H9 (cell line): Measurements from ENCODE around the gene TAOK3. TPM values are rescaled to one million over a fixed set of nuclear protein-coding genes. Genes with fewer than 3 reads are reported as not detected.

Experiments used
- DNase-seq: peaks from one replicate; pipeline ENCODE4 v3.0.0-alpha.2; 2017
- H2AFZ ChIP-seq: one replicate; pipeline ENCODE4 v1.6.1; 2013; ENCODE audit warnings: mild to moderate bottlenecking, low read length, control low read depth, moderate library complexity
- H2AK5ac ChIP-seq: 2 replicates; pipeline ENCODE4 v1.6.1; 2013; ENCODE audit warnings: low read length, control low read depth, mixed read lengths; ENCODE audit not compliant: insufficient read length
- H2BK120ac ChIP-seq: one replicate; pipeline ENCODE4 v1.6.1; 2013; ENCODE audit warnings: low read depth, mild to moderate bottlenecking, low read length, control low read depth, inconsistent platforms; ENCODE audit not compliant: poor library complexity, severe bottlenecking
- H2BK12ac ChIP-seq: 2 replicates; pipeline ENCODE4 v1.6.1; 2013; ENCODE audit warnings: low read length, control low read depth, mixed read lengths, low read depth; ENCODE audit not compliant: insufficient read length
- H2BK15ac ChIP-seq: 2 replicates; pipeline ENCODE4 v1.6.1; 2013; ENCODE audit warnings: low read depth, low read length, control low read depth
- H2BK20ac ChIP-seq: one replicate; pipeline ENCODE4 v1.6.1; 2013; ENCODE audit warnings: low read depth, mild to moderate bottlenecking, low read length, control low read depth, inconsistent platforms; ENCODE audit not compliant: poor library complexity, severe bottlenecking
- H2BK5ac ChIP-seq: 2 replicates; pipeline ENCODE4 v1.6.1; 2013; ENCODE audit warnings: low read length, control low read depth, mixed read lengths; ENCODE audit not compliant: insufficient read length
- H3K14ac ChIP-seq: 2 replicates; pipeline ENCODE4 v1.6.1; 2013; ENCODE audit warnings: low read length, control low read depth; ENCODE audit not compliant: insufficient read depth
- H3K18ac ChIP-seq: 2 replicates; pipeline ENCODE4 v1.6.1; 2013; ENCODE audit warnings: low read depth, mild to moderate bottlenecking, mixed read lengths, low read length, control low read depth; ENCODE audit not compliant: insufficient read length
- H3K23ac ChIP-seq: 2 replicates; pipeline ENCODE4 v1.6.1; 2013; ENCODE audit warnings: low read length, control low read depth, mixed read lengths, low read depth; ENCODE audit not compliant: insufficient read length
- H3K23me2 ChIP-seq: 2 replicates; pipeline ENCODE4 v1.6.1; 2013; ENCODE audit warnings: low read depth, mild to moderate bottlenecking, mixed read lengths, low read length, control low read depth; ENCODE audit not compliant: insufficient read length, poor library complexity, severe bottlenecking
- H3K27ac ChIP-seq: 2 replicates; pipeline ENCODE4 v1.5.1; 2013; ENCODE audit warnings: low read length, control low read depth, mixed read lengths, low read depth; ENCODE audit not compliant: insufficient read length
- H3K27me3 ChIP-seq: 2 replicates; pipeline ENCODE4 v1.6.1; 2013; ENCODE audit warnings: low read length, control low read depth, inconsistent platforms; ENCODE audit not compliant: insufficient read depth
- H3K4ac ChIP-seq: 2 replicates; pipeline ENCODE4 v1.6.1; 2013; ENCODE audit warnings: low read depth, mild to moderate bottlenecking, control low read depth, inconsistent platforms, low read length, moderate library complexity
- H3K4me1 ChIP-seq: 2 replicates; pipeline ENCODE4 v1.6.1; 2013; ENCODE audit warnings: low read length, control low read depth, inconsistent platforms; ENCODE audit not compliant: insufficient read depth
- H3K4me2 ChIP-seq: 2 replicates; pipeline ENCODE4 v1.6.1; 2013; ENCODE audit warnings: low read length, control low read depth, mixed read lengths; ENCODE audit not compliant: insufficient read length, insufficient read depth
- H3K56ac ChIP-seq: 2 replicates; pipeline ENCODE4 v1.6.1; 2013; ENCODE audit warnings: low read depth, mild to moderate bottlenecking, mixed read lengths, low read length, control low read depth; ENCODE audit not compliant: insufficient read length
- H3K79me1 ChIP-seq: 2 replicates; pipeline ENCODE4 v1.6.1; 2013; ENCODE audit warnings: low read depth, mild to moderate bottlenecking, moderate library complexity, low read length, control low read depth, inconsistent platforms; ENCODE audit not compliant: insufficient read depth, poor library complexity, severe bottlenecking
- H3K79me2 ChIP-seq: 2 replicates; pipeline ENCODE4 v1.6.1; 2013; ENCODE audit warnings: low read length, control low read depth, inconsistent platforms; ENCODE audit not compliant: insufficient read depth
- H3K9ac ChIP-seq: 2 replicates; pipeline ENCODE4 v1.6.1; 2013; ENCODE audit warnings: low read length, control low read depth, mixed read lengths; ENCODE audit not compliant: insufficient read length; ENCODE audit errors: extremely low read depth
- H3K9me3 ChIP-seq: one replicate; pipeline ENCODE4 v1.6.1; 2013; ENCODE audit warnings: low read depth, low read length, inconsistent platforms; ENCODE audit not compliant: control insufficient read depth
- H3T11ph ChIP-seq: one replicate; pipeline ENCODE4 v1.6.1; 2013; ENCODE audit warnings: mild to moderate bottlenecking, low read length, control low read depth, inconsistent platforms
- H4K20me1 ChIP-seq: one replicate; pipeline ENCODE4 v1.6.1; 2013; ENCODE audit not compliant: control insufficient read depth, insufficient read length, insufficient read depth
- H4K5ac ChIP-seq: 2 replicates; pipeline ENCODE4 v1.6.1; 2013; ENCODE audit warnings: low read depth, mild to moderate bottlenecking, mixed read lengths, low read length, control low read depth; ENCODE audit not compliant: insufficient read length
- H4K8ac ChIP-seq: replicated peaks from 2 replicates; pipeline ENCODE4 v1.6.1; 2013; ENCODE audit warnings: low read length, control low read depth, mixed read lengths, low read depth; ENCODE audit not compliant: insufficient read length
- H4K91ac ChIP-seq: 2 replicates; pipeline ENCODE4 v1.6.1; 2013; ENCODE audit warnings: low read depth, mild to moderate bottlenecking, moderate library complexity, mixed read lengths, low read length, control low read depth; ENCODE audit not compliant: insufficient read length
- H3K27ac Mint-ChIP-seq, 3 experiments: 2 replicates in 2 of 3; 3 replicates in 1 of 3; pipeline ENCODE4 v1.8.0; 2020 to 2021; ENCODE audit warnings: mixed read lengths in 3 of 3, mild to moderate bottlenecking in 1 of 3, moderate library complexity in 1 of 3
- H3K27me3 Mint-ChIP-seq: 2 replicates; pipeline ENCODE4 v1.8.0; 2021; ENCODE audit warnings: low read depth, mild to moderate bottlenecking, moderate library complexity, mixed read lengths
- H3K36me3 Mint-ChIP-seq, 3 experiments: 2 replicates in 2 of 3; 3 replicates in 1 of 3; pipeline ENCODE4 v1.8.0; 2020 to 2021; ENCODE audit warnings: low read depth in 3 of 3, mixed read lengths in 3 of 3; ENCODE audit not compliant: insufficient read depth in 1 of 3
- H3K4me1 Mint-ChIP-seq, 2 experiments: 2 replicates each; pipeline ENCODE4 v1.8.0; 2020; ENCODE audit warnings: mixed read lengths in 2 of 2
- H3K4me3 Mint-ChIP-seq, 2 experiments: 2 replicates in 1 of 2; 3 replicates in 1 of 2; pipeline ENCODE4 v1.8.0; 2020 to 2021; ENCODE audit warnings: mild to moderate bottlenecking in 2 of 2, mixed read lengths in 2 of 2, moderate library complexity in 1 of 2
- H3K9me3 Mint-ChIP-seq, 2 experiments: 2 replicates in 1 of 2; 3 replicates in 1 of 2; pipeline ENCODE4 v1.8.0; 2020; ENCODE audit warnings: mild to moderate bottlenecking in 2 of 2, mixed read lengths in 2 of 2, moderate library complexity in 1 of 2
- WGBS: extraction: QIAGEN DNeasy Blood & Tissue Kit; methylation state at CpG from one replicate; pipeline ENCODE4 v1.1.7; 2013; ENCODE audit warnings: missing lambda C conversion rate, low lambda C conversion rate, mixed read lengths; ENCODE audit not compliant: insufficient read length; ENCODE audit errors: extremely low coverage; 5-methylcytosine and 5-hydroxymethylcytosine counted together
- total RNA-seq: library from RNA; stranded (reverse); gene quantifications from 2 replicates; pipeline ENCODE4 v1.2.1, GENCODE V29; 2021
- TF ChIP-seq, protein P1 (sequence below): fragments of 200-600 bp; sonication (generic); conservative IDR thresholded peaks from 3 replicates; pipeline ENCODE4 v1.8.0; 2021; ENCODE audit warnings: antibody characterized with exemption, mild to moderate bottlenecking

The TAOK3 gene
- total RNA-seq, 1 experiment from 2014 or later: 5.2 TPM

DNA sequence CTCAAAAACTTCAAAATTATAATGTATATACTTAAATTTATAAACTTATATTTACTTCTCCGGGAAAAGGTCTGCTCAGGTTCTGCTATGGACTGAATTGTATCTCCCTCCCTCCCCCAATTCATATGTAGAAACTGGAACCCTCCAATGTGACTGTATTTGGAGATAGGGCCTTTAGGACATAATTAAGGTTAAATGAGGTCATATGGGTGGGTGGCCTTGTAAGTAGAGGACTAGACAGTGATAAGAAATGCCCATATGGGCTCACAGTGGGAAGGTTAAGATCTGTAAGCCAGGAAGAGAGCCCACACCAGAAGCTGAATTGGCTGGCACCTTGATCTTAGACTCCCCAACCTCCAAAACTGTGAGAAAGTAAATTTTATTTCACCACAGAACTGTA, 84.5 kb downstream of the TAOK3 start:
- H3K9me3 ChIP-seq: no peaks in the 10 kb centered on the region
- no peaks in the 10 kb centered on the region for H3K79me1 ChIP-seq
- H3K23ac ChIP-seq: no peak overlapping the region
- no peak overlapping the region for H3K27ac ChIP-seq
- H3K4ac ChIP-seq: no peak overlapping the region
- no CpG with 5 or more reads among the region's 1 CpG for WGBS
- no peaks in the 10 kb centered on the region for H3K4me1 Mint-ChIP-seq
- H3K27me3 Mint-ChIP-seq: no peaks in the 10 kb centered on the region
- H4K5ac ChIP-seq: no peak overlapping the region
- H4K8ac ChIP-seq: no peak overlapping the region
- TF ChIP-seq, protein P1, sequence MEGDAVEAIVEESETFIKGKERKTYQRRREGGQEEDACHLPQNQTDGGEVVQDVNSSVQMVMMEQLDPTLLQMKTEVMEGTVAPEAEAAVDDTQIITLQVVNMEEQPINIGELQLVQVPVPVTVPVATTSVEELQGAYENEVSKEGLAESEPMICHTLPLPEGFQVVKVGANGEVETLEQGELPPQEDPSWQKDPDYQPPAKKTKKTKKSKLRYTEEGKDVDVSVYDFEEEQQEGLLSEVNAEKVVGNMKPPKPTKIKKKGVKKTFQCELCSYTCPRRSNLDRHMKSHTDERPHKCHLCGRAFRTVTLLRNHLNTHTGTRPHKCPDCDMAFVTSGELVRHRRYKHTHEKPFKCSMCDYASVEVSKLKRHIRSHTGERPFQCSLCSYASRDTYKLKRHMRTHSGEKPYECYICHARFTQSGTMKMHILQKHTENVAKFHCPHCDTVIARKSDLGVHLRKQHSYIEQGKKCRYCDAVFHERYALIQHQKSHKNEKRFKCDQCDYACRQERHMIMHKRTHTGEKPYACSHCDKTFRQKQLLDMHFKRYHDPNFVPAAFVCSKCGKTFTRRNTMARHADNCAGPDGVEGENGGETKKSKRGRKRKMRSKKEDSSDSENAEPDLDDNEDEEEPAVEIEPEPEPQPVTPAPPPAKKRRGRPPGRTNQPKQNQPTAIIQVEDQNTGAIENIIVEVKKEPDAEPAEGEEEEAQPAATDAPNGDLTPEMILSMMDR: no peak
- no peaks in the 10 kb centered on the region for H3K27me3 ChIP-seq
- H3K4me3 Mint-ChIP-seq: no peak overlapping the region
- H3K23me2 ChIP-seq: no peaks in the 10 kb centered on the region
- H2AK5ac ChIP-seq: no peak overlapping the region
- no peak overlapping the region for H3K9ac ChIP-seq
- H4K20me1 ChIP-seq: no peaks in the 10 kb centered on the region
- no peak overlapping the region for H4K91ac ChIP-seq
- no peak overlapping the region for H3K56ac ChIP-seq
- no peak overlapping the region for H3K14ac ChIP-seq
- no peaks in the 10 kb centered on the region for H3K9me3 Mint-ChIP-seq
- no peak overlapping the region for H2BK20ac ChIP-seq
- H3K36me3 Mint-ChIP-seq: no peaks in the 10 kb centered on the region
- no peak overlapping the region for H2BK120ac ChIP-seq
- no peak overlapping the region for H3K4me2 ChIP-seq
- no peak overlapping the region for H2BK5ac ChIP-seq
- H2AFZ ChIP-seq: no peak overlapping the region
- H3K79me2 ChIP-seq: no peaks in the 10 kb centered on the region
- no peak overlapping the region for H2BK15ac ChIP-seq
- no peak overlapping the region for H3T11ph ChIP-seq
- H3K18ac ChIP-seq: no peak overlapping the region
- no peak overlapping the region for H2BK12ac ChIP-seq
- H3K4me1 ChIP-seq: no peaks in the 10 kb centered on the region
- DNase-seq: no peak
- H3K27ac Mint-ChIP-seq: peak overlapping the region in 1 of 3 experiments; percentile 76; a peak in 2 of 7 replicates
